ENCODE data around the gene ARHGAP27.

The ARHGAP27 gene

GRCh38 chr17:45414990-45415881 lies 17.4 kb downstream of the ARHGAP27 start:
- Histone ChIP-seq H3K27me3 (ENCODE audit: insufficient read depth, insufficient read length) (no peaks in the 10 kb centered on the region), H3K9ac (ENCODE audit: insufficient read length, low read depth) (no peak overlapping the region), H3K4me1 (ENCODE audit: insufficient read depth, insufficient read length) (peaks cover 28% of the 10 kb centered on the region), H3K36me3 (ENCODE audit: insufficient read depth, insufficient read length, low read length) (no peaks in the 10 kb centered on the region), H3K9me3 (ENCODE audit: insufficient read depth, low read length) (no peaks in the 10 kb centered on the region), H3K4me3 (ENCODE audit: insufficient read length, low read depth) (no peak overlapping the region)
- DNase-seq (ENCODE audit: low read depth, low spot score): no peak
- TF ChIP-seq SUZ12 (IDR thresholded peaks at IDR 0.05; ENCODE audit: extremely low read depth, insufficient read depth, insufficient read length) (no peak), ZNF274 (IDR thresholded peaks at IDR 0.05; ENCODE audit: low read depth, low read length) (no peak), YY1 (IDR thresholded peaks at IDR 0.05; ENCODE audit: insufficient read depth, insufficient read length) (no peak)

GRCh38 chr17:45413498-45413923 lies 19.2 kb downstream of the ARHGAP27 start:
- Histone ChIP-seq H3K9ac (ENCODE audit: insufficient read length, low read depth) (no peak overlapping the region), H3K27me3 (ENCODE audit: insufficient read depth, insufficient read length) (no peaks in the 10 kb centered on the region), H3K9me3 (ENCODE audit: insufficient read depth, low read length) (no peaks in the 10 kb centered on the region), H3K4me1 (ENCODE audit: insufficient read depth, insufficient read length) (peaks cover 38% of the 10 kb centered on the region), H3K36me3 (ENCODE audit: insufficient read depth, insufficient read length, low read length) (no peaks in the 10 kb centered on the region), H3K4me3 (ENCODE audit: insufficient read length, low read depth) (no peak overlapping the region)
- TF ChIP-seq SUZ12 (IDR thresholded peaks at IDR 0.05; ENCODE audit: extremely low read depth, insufficient read depth, insufficient read length) (no peak), ZNF274 (IDR thresholded peaks at IDR 0.05; ENCODE audit: low read depth, low read length) (no peak), YY1 (IDR thresholded peaks at IDR 0.05; ENCODE audit: insufficient read depth, insufficient read length) (no peak)
- no peak for DNase-seq (ENCODE audit: low read depth, low spot score)

GRCh38 chr17:45411348-45412105 lies 21.1 kb downstream of the ARHGAP27 start:
- Histone ChIP-seq H3K9me3 (ENCODE audit: insufficient read depth, low read length) (no peaks in the 10 kb centered on the region), H3K36me3 (ENCODE audit: insufficient read depth, insufficient read length, low read length) (no peaks in the 10 kb centered on the region), H3K4me1 (ENCODE audit: insufficient read depth, insufficient read length) (peaks cover 44% of the 10 kb centered on the region), H3K4me3 (ENCODE audit: insufficient read length, low read depth) (no peak overlapping the region), H3K9ac (ENCODE audit: insufficient read length, low read depth) (no peak overlapping the region), H3K27me3 (ENCODE audit: insufficient read depth, insufficient read length) (no peaks in the 10 kb centered on the region)
- DNase-seq (ENCODE audit: low read depth, low spot score): no peak
- TF ChIP-seq YY1 (IDR thresholded peaks at IDR 0.05; ENCODE audit: insufficient read depth, insufficient read length) (no peak), SUZ12 (IDR thresholded peaks at IDR 0.05; ENCODE audit: extremely low read depth, insufficient read depth, insufficient read length) (no peak), ZNF274 (IDR thresholded peaks at IDR 0.05; ENCODE audit: low read depth, low read length) (no peak)

GRCh38 chr17:45410144-45411091 lies 22.3 kb downstream of the ARHGAP27 start:
- Histone ChIP-seq H3K4me3 (ENCODE audit: insufficient read length, low read depth) (no peak overlapping the region), H3K9ac (ENCODE audit: insufficient read length, low read depth) (peak overlapping the region; percentile 42)
- DNase-seq (ENCODE audit: low read depth, low spot score): no peak

GRCh38 chr17:45409659-45410076 lies 23.0 kb downstream of the ARHGAP27 start:
- Histone ChIP-seq H3K36me3 (ENCODE audit: insufficient read depth, insufficient read length, low read length) (no peaks in the 10 kb centered on the region), H3K27me3 (ENCODE audit: insufficient read depth, insufficient read length) (no peaks in the 10 kb centered on the region), H3K4me1 (ENCODE audit: insufficient read depth, insufficient read length) (peaks cover 48% of the 10 kb centered on the region), H3K4me3 (ENCODE audit: insufficient read length, low read depth) (no peak overlapping the region), H3K9me3 (ENCODE audit: insufficient read depth, low read length) (no peaks in the 10 kb centered on the region), H3K9ac (ENCODE audit: insufficient read length, low read depth) (peak overlapping the region; percentile 32)
- no peak for DNase-seq (ENCODE audit: low read depth, low spot score)
- TF ChIP-seq SUZ12 (IDR thresholded peaks at IDR 0.05; ENCODE audit: extremely low read depth, insufficient read depth, insufficient read length) (no peak), ZNF274 (IDR thresholded peaks at IDR 0.05; ENCODE audit: low read depth, low read length) (no peak), YY1 (IDR thresholded peaks at IDR 0.05; ENCODE audit: insufficient read depth, insufficient read length) (no peak)

More at GRCh38 chr17:45410144-45411091, 22.3 kb downstream of the ARHGAP27 start:
- no peaks in the 10 kb centered on the region for H3K27me3 ChIP-seq (ENCODE audit: insufficient read depth, insufficient read length)
- peaks cover 48% of the 10 kb centered on the region for H3K4me1 ChIP-seq (ENCODE audit: insufficient read depth, insufficient read length)
- no peaks in the 10 kb centered on the region for H3K9me3 ChIP-seq (ENCODE audit: insufficient read depth, low read length)
- H3K36me3 ChIP-seq (ENCODE audit: insufficient read depth, insufficient read length, low read length): no peaks in the 10 kb centered on the region
- TF ChIP-seq ZNF274 (IDR thresholded peaks at IDR 0.05; ENCODE audit: low read depth, low read length): no peak
- TF ChIP-seq YY1 (IDR thresholded peaks at IDR 0.05; ENCODE audit: insufficient read depth, insufficient read length): no peak
- no peak for TF ChIP-seq SUZ12 (IDR thresholded peaks at IDR 0.05; ENCODE audit: extremely low read depth, insufficient read depth, insufficient read length)

- H3K4me1 ChIP-seq (ENCODE audit: insufficient read depth, insufficient read length): peaks cover 56% of the 10 kb centered on the region
- H3K9ac ChIP-seq (ENCODE audit: insufficient read length, low read depth): peak overlapping the region; percentile 2
- TF ChIP-seq SUZ12 (IDR thresholded peaks at IDR 0.05; ENCODE audit: extremely low read depth, insufficient read depth, insufficient read length) (no peak), ZNF274 (IDR thresholded peaks at IDR 0.05; ENCODE audit: low read depth, low read length) (no peak)
- peaks cover 8% of the 10 kb centered on the region for H3K36me3 ChIP-seq (ENCODE audit: insufficient read depth, insufficient read length, low read length)
- no peak for DNase-seq (ENCODE audit: low read depth, low spot score)
- H3K9me3 ChIP-seq (ENCODE audit: insufficient read depth, low read length): no peaks in the 10 kb centered on the region
- H3K27me3 ChIP-seq (ENCODE audit: insufficient read depth, insufficient read length): no peaks in the 10 kb centered on the region
- no peak overlapping the region for H3K4me3 ChIP-seq (ENCODE audit: insufficient read length, low read depth)
These were observed 23.9 kb downstream of the ARHGAP27 start for GRCh38 chr17:45408611-45409421.
